SK-N-SH treated with all-trans-retinoic acid at 6 μM for 48 hours (cell line): ENCODE results near the gene GABBR2.

Experiments
- ARNTL ChIP-seq: fragments of 450-650 bp; formaldehyde crosslinking; IDR thresholded peaks from 2 replicates; pipeline ENCODE4 v1.5.0; 2020; ENCODE audit warnings: low read depth, mild to moderate bottlenecking, moderate library complexity, borderline replicate concordance
- CSDC2 ChIP-seq: fragments of 250-450 bp; sonication (Bioruptor Pico); IDR thresholded peaks from 2 replicates; pipeline ENCODE4 v1.5.0; 2020; ENCODE audit warnings: mild to moderate bottlenecking, moderate library complexity
- SNAI2 ChIP-seq: fragments of 250-450 bp; sonication (Bioruptor Pico); IDR thresholded peaks from 2 replicates; pipeline ENCODE4 v1.5.0; 2020; ENCODE audit warnings: mild to moderate bottlenecking, moderate library complexity
- ZNF70 ChIP-seq: fragments of 450-650 bp; formaldehyde crosslinking; IDR thresholded peaks from 2 replicates; pipeline ENCODE4 v1.5.0; 2020; ENCODE audit warnings: mild to moderate bottlenecking, moderate library complexity

- no peak for TF ChIP-seq ARNTL (CRISPR knock-in tag)
- no peak for TF ChIP-seq CSDC2 (CRISPR knock-in tag)
- TF ChIP-seq SNAI2 (CRISPR knock-in tag): no peak
- no peak for TF ChIP-seq ZNF70 (CRISPR knock-in tag)
Measured at GRCh38 chr9:98503867-98504266, 204.9 kb downstream of the GABBR2 start.
